H1 (cell line): ENCODE measurements around the gene LPP. TPM values are rescaled to one million over a fixed set of nuclear protein-coding genes. Genes with fewer than 3 reads are reported as not detected.

Experiments used
- CTCF ChIA-PET: fragments of 300-600 bp; sonication (Branson Sonifier 250); formaldehyde crosslinking; loops from one replicate; lab custom pipeline; 2021; ENCODE audit not compliant: partially characterized antibody; lab: Charles Lee
- POLR2A ChIA-PET: fragments of 300-600 bp; sonication (Branson Sonifier 250); formaldehyde crosslinking; loops from one replicate; lab custom pipeline; 2021; ENCODE audit warnings: inconsistent platforms; ENCODE audit not compliant: partially characterized antibody; lab: Charles Lee
- DNase-seq, 2 experiments: peaks; one replicate each; pipeline versions ENCODE4 v3.0.0 to v3.0.0-alpha.2; 2010 to 2022; ENCODE audit warnings: low spot score in 2 of 2, low read depth in 1 of 2, mixed read lengths in 1 of 2
- FAIRE-seq: peaks from 2 replicates; lab custom pipeline; 2011; peaks lifted over from hg19 to GRCh38; lab: Jason Lieb, UNC
- H2AFZ ChIP-seq: 2 replicates; pipeline ENCODE4 v1.8.1; 2012; ENCODE audit warnings: low read length, inconsistent platforms
- H2AK5ac ChIP-seq: 2 replicates; pipeline ENCODE4 v1.6.1; 2013; ENCODE audit warnings: low read depth, low read length
- H2BK120ac ChIP-seq: replicated peaks from 2 replicates; pipeline ENCODE3; 2013; ENCODE audit warnings: low read depth, low read length, inconsistent platforms
- H2BK12ac ChIP-seq: 2 replicates; pipeline ENCODE4 v1.6.1; 2013; ENCODE audit warnings: low read depth, low read length
- H2BK15ac ChIP-seq: 2 replicates; pipeline ENCODE4 v1.6.1; 2013; ENCODE audit warnings: low read length
- H2BK20ac ChIP-seq: 2 replicates; pipeline ENCODE4 v1.6.1; 2013; ENCODE audit warnings: low read length
- H2BK5ac ChIP-seq: 2 replicates; pipeline ENCODE4 v1.6.1; 2013; ENCODE audit warnings: low read depth, low read length
- H3K14ac ChIP-seq: 2 replicates; pipeline ENCODE4 v1.6.1; 2013; ENCODE audit warnings: inconsistent platforms; ENCODE audit not compliant: insufficient read length
- H3K18ac ChIP-seq: 2 replicates; pipeline ENCODE4 v1.6.1; 2013; ENCODE audit warnings: low read length; ENCODE audit errors: extremely low read depth
- H3K23ac ChIP-seq: 2 replicates; pipeline ENCODE4 v1.6.1; 2013; ENCODE audit warnings: inconsistent platforms; ENCODE audit not compliant: insufficient read length
- H3K23me2 ChIP-seq: 2 replicates; pipeline ENCODE4 v1.6.1; 2013; ENCODE audit warnings: low read depth, low read length
- H3K27ac ChIP-seq: 2 replicates; pipeline ENCODE4 v1.6.1; 2011; ENCODE audit warnings: low read depth, low read length, inconsistent platforms
- H3K27me3 ChIP-seq, 4 experiments: replicated peaks in 1 of 4; 1 replicate in 1 of 4; 2 replicates in 3 of 4; pipeline versions ENCODE4 v1.6.1 to v1.8.1; 2011 to 2013; ENCODE audit warnings: low read length in 3 of 4, mild to moderate bottlenecking in 3 of 4, inconsistent platforms in 2 of 4, mixed read lengths in 2 of 4, moderate library complexity in 1 of 4; ENCODE audit not compliant: control insufficient read depth in 3 of 4, insufficient read depth in 3 of 4; ENCODE audit errors: extremely low read depth in 1 of 4
- H3K36me3 ChIP-seq, 4 experiments: 2 replicates each; pipeline versions ENCODE4 v1.6.1 to v1.8.1; 2011 to 2013; ENCODE audit warnings: mild to moderate bottlenecking in 4 of 4, low read length in 3 of 4, moderate library complexity in 2 of 4, control low read depth in 1 of 4, inconsistent platforms in 1 of 4; ENCODE audit not compliant: insufficient read depth in 4 of 4, control insufficient read depth in 2 of 4
- H3K4ac ChIP-seq: replicated peaks from 2 replicates; pipeline ENCODE3; 2013; ENCODE audit warnings: low read length, low read depth, mixed read lengths, inconsistent platforms; ENCODE audit not compliant: insufficient read length
- H3K4me1 ChIP-seq, 4 experiments: replicated peaks in 1 of 4; 1 replicate in 1 of 4; 2 replicates in 3 of 4; pipeline versions ENCODE4 v1.6.1 to v1.8.1; 2011 to 2013; ENCODE audit warnings: low read length in 3 of 4, inconsistent platforms in 2 of 4, mixed read lengths in 1 of 4; ENCODE audit not compliant: insufficient read depth in 4 of 4, control insufficient read depth in 3 of 4
- H3K4me2 ChIP-seq, 2 experiments: 2 replicates each; pipeline versions ENCODE4 v1.6.1 to v1.8.1; 2011 to 2013; ENCODE audit warnings: low read depth in 2 of 2, low read length in 2 of 2, control low read depth in 1 of 2, inconsistent platforms in 1 of 2, mild to moderate bottlenecking in 1 of 2; ENCODE audit not compliant: insufficient read depth in 1 of 2
- H3K4me3 ChIP-seq, 4 experiments: fragments of 200-600, 300-600 bp in 1 of 4; sonication (generic), shearing (Covaris generic), sonication (Bioruptor Twin) in 1 of 4; 2 replicates each; pipeline versions ENCODE4 v1.5.1 to v1.8.1; 2011 to 2016; ENCODE audit warnings: low read length in 4 of 4, low read depth in 3 of 4, control low read depth in 2 of 4, inconsistent platforms in 2 of 4, mild to moderate bottlenecking in 2 of 4, mixed read lengths in 1 of 4, moderate library complexity in 1 of 4; ENCODE audit not compliant: insufficient read depth in 2 of 4; ENCODE audit errors: extremely low read depth in 1 of 4
- H3K56ac ChIP-seq: replicated peaks from 2 replicates; pipeline ENCODE3; 2013; ENCODE audit warnings: low read depth, mild to moderate bottlenecking, mixed read lengths, low read length, inconsistent platforms; ENCODE audit not compliant: insufficient read length
- H3K79me1 ChIP-seq: 2 replicates; pipeline ENCODE4 v1.6.1; 2013; ENCODE audit warnings: low read depth, low read length, control low read depth
- H3K79me2 ChIP-seq, 2 experiments: 2 replicates each; pipeline versions ENCODE4 v1.6.1 to v1.8.1; 2012 to 2013; ENCODE audit warnings: low read length in 2 of 2, mild to moderate bottlenecking in 2 of 2, inconsistent platforms in 1 of 2; ENCODE audit not compliant: insufficient read depth in 2 of 2, control insufficient read depth in 1 of 2
- H3K9ac ChIP-seq, 4 experiments: replicated peaks in 1 of 4; 1 replicate in 1 of 4; 2 replicates in 3 of 4; pipeline versions ENCODE4 v1.6.1 to v1.8.1; 2011 to 2013; ENCODE audit warnings: low read depth in 3 of 4, low read length in 3 of 4, control low read depth in 2 of 4, mild to moderate bottlenecking in 2 of 4, moderate library complexity in 2 of 4, inconsistent platforms in 1 of 4; ENCODE audit errors: extremely low read depth in 1 of 4
- H3K9me3 ChIP-seq, 2 experiments: 2 replicates each; pipeline versions ENCODE4 v1.6.1 to v1.8.1; 2012 to 2013; ENCODE audit warnings: mild to moderate bottlenecking in 2 of 2, moderate library complexity in 2 of 2, control low read depth in 1 of 2, inconsistent platforms in 1 of 2, low read depth in 1 of 2, low read length in 1 of 2, mixed read lengths in 1 of 2; ENCODE audit not compliant: insufficient read depth in 2 of 2
- H4K20me1 ChIP-seq, 2 experiments: replicated peaks in 1 of 2; 2 replicates each; pipeline versions ENCODE3 to v1.8.1; 2011 to 2013; ENCODE audit warnings: inconsistent platforms in 2 of 2, low read length in 2 of 2, mild to moderate bottlenecking in 1 of 2; ENCODE audit not compliant: insufficient read depth in 2 of 2, control insufficient read depth in 1 of 2
- H4K5ac ChIP-seq: 2 replicates; pipeline ENCODE4 v1.6.1; 2013; ENCODE audit warnings: low read length, low read depth, mixed read lengths, inconsistent platforms; ENCODE audit not compliant: insufficient read length
- H4K8ac ChIP-seq: 2 replicates; pipeline ENCODE4 v1.8.0; 2013; ENCODE audit warnings: mild to moderate bottlenecking, moderate library complexity, low read length, inconsistent platforms; ENCODE audit not compliant: insufficient read depth; ENCODE audit errors: extremely low read depth
- H4K91ac ChIP-seq: replicated peaks from 2 replicates; pipeline ENCODE3; 2013; ENCODE audit warnings: low read length, mixed read lengths, inconsistent platforms; ENCODE audit not compliant: insufficient read length
- BCL11A ChIP-seq, 2 experiments: IDR thresholded peaks; one replicate each; pipeline ENCODE4 v1.6.1; 2011; ENCODE audit warnings: low read depth in 2 of 2, low read length in 2 of 2, mild to moderate bottlenecking in 2 of 2
- CEBPB ChIP-seq: IDR thresholded peaks from 2 replicates; pipeline ENCODE4 v1.6.1; 2012; ENCODE audit warnings: low read depth, low read length
- JUN ChIP-seq: IDR thresholded peaks from 2 replicates; pipeline ENCODE4 v1.6.1; 2011; ENCODE audit warnings: low read depth, mild to moderate bottlenecking, improper control_type of control experiment, low read length
- MAFK ChIP-seq: IDR thresholded peaks from 2 replicates; pipeline ENCODE4 v1.6.1; 2012; ENCODE audit warnings: low read depth, mild to moderate bottlenecking, improper control_type of control experiment, low read length
- NANOG ChIP-seq: IDR thresholded peaks from 2 replicates; pipeline ENCODE4 v1.6.1; 2011; ENCODE audit warnings: low read length, low read depth, mild to moderate bottlenecking, inconsistent platforms; ENCODE audit not compliant: insufficient read depth, poor library complexity, severe bottlenecking
- NRF1 ChIP-seq: IDR thresholded peaks from 2 replicates; pipeline ENCODE4 v1.6.1; 2011; ENCODE audit warnings: mild to moderate bottlenecking, low read depth, low read length, improper control_type of control experiment
- POLR2AphosphoS5 ChIP-seq: IDR thresholded peaks from 2 replicates; pipeline ENCODE4 v1.6.1; 2011; ENCODE audit warnings: low read depth, low read length
- SP2 ChIP-seq: IDR thresholded peaks from 2 replicates; pipeline ENCODE4 v1.6.1; 2012; ENCODE audit warnings: mild to moderate bottlenecking, low read length, inconsistent platforms
- WGBS, 2 experiments: shearing (Covaris generic) in 1 of 2; methylation state at CpG; one replicate each; pipeline versions ENCODE4 v1.1.6 to v1.1.7; 2013 to 2015; ENCODE audit warnings: low lambda C conversion rate in 2 of 2, mixed read lengths in 2 of 2, inconsistent platforms in 1 of 2, low coverage in 1 of 2, missing lambda C conversion rate in 1 of 2; ENCODE audit not compliant: insufficient replicate concordance in 2 of 2, insufficient coverage in 1 of 2, insufficient read length in 1 of 2; ENCODE audit errors: extremely low coverage in 1 of 2, missing lambda C conversion rate in 1 of 2; 5-methylcytosine and 5-hydroxymethylcytosine counted together
- polyA plus RNA-seq, 7 experiments: library from polyadenylated mRNA; depleted of rRNA in 3 of 7; stranded (reverse) in 5 of 7; unstranded in 2 of 7; fragments of >200 nt in 5 of 7; fragments of 200-250 nt in 2 of 7; gene quantifications; 1 replicate in 5 of 7; 2 replicates in 1 of 7; 4 replicates in 1 of 7; pipeline versions ENCODE4 v1.2.1 to v1.2.3, GENCODE V29; 2011 to 2013; ENCODE audit warnings: missing spikeins in 2 of 7, mixed read lengths in 2 of 7
- total RNA-seq: library from RNA; stranded (reverse); fragmentation: NEBNext Ultra II Directional; extraction: Animal tissue kit (Norgen Biotek cat#: 25700); gene quantifications from 2 replicates; pipeline ENCODE4 v1.2.1, GENCODE V29; 2021

LPP gene
- total and polyA plus RNA-seq, 2 of the 8 experiments (the other 6 are each of a cell fraction or from before 2014, with no cell fraction given): 10.0 to 53.3 TPM

- no peak overlapping the region for H3K18ac ChIP-seq
- 81% methylated on average over 1 of the region's 1 CpG; no CpG with 5 or more reads in 1 of the 2 experiments for WGBS, 2 experiments
Measured at GRCh38 chr3:188752850-188753249, 598.9 kb downstream of the LPP start.

More at GRCh38 chr3:188752850-188753249, 598.9 kb downstream of the LPP start:
- Histone ChIP-seq H2BK120ac (no peak overlapping the region), H3K4me3 (no peak overlapping the region), H2AFZ (no peak overlapping the region), H3K9me3 (no peaks in the 10 kb centered on the region), H3K9ac (no peak overlapping the region), H2BK15ac (no peak overlapping the region), H4K91ac (no peak overlapping the region), H3K4ac (no peak overlapping the region), H3K27me3 (no peaks in the 10 kb centered on the region), H2AK5ac (no peak overlapping the region), H3K27ac (no peak overlapping the region), H3K79me2 (no peaks in the 10 kb centered on the region), H3K23ac (no peak overlapping the region), H3K79me1 (no peaks in the 10 kb centered on the region), H3K36me3 (no peaks in the 10 kb centered on the region), H2BK12ac (no peak overlapping the region)
- CTCF ChIA-PET: no interaction called here
- FAIRE-seq (no peak), DNase-seq (no peak)
- TF ChIP-seq NRF1: no peak
- no peak for TF ChIP-seq POLR2AphosphoS5
- no peak for TF ChIP-seq MAFK
- no peak for TF ChIP-seq NANOG
- TF ChIP-seq SP2: no peak
- TF ChIP-seq JUN: no peak
- TF ChIP-seq BCL11A (IDR thresholded peaks at IDR 0.05; ENCODE audit: low read depth in 2 of 2, low read length in 2 of 2): no peak
- TF ChIP-seq CEBPB: no peak
- TF ChIP-seq, all 59 proteins: peak for 0
- Histone ChIP-seq H4K20me1 (no peaks in the 10 kb centered on the region), H3K56ac (no peak overlapping the region), H3K4me2 (no peak overlapping the region), H3K4me1 (peaks cover 0 to 2% (median 0%) of the 10 kb centered on the region in 4 experiments; a peak in 1 of 7 replicates), H4K8ac (no peak overlapping the region), H3K23me2 (no peaks in the 10 kb centered on the region), H3K14ac (no peak overlapping the region), H2BK5ac (no peak overlapping the region), H2BK20ac (no peak overlapping the region), H4K5ac (no peak overlapping the region)
- POLR2A ChIA-PET: no interaction called here
